PC-3 (cell line): Measurements from ENCODE around the gene PELI2.

ENCODE experiments used
- CTCF ChIP-seq: fragments of 300-600 bp; sonication (generic); conservative IDR thresholded peaks from 2 replicates; pipeline ENCODE4 v1.5.1; 2017; ENCODE audit warnings: antibody characterized with exemption, low read depth, mild to moderate bottlenecking, low read length
- EZH2 ChIP-seq: fragments of 300-600 bp; sonication (generic); IDR thresholded peaks from one replicate; pipeline ENCODE4 v1.6.1; 2017; ENCODE audit warnings: antibody characterized with exemption, mild to moderate bottlenecking, low read length; ENCODE audit not compliant: unreplicated experiment
- EZH2phosphoT487 ChIP-seq: fragments of 300-600 bp; sonication (generic); IDR thresholded peaks from 2 replicates; pipeline ENCODE4 v1.6.1; 2018; ENCODE audit warnings: mild to moderate bottlenecking, antibody characterized with exemption, low read length, borderline replicate concordance

GRCh38 chr14:56183631-56184157 is 65.5 kb downstream of the PELI2 start:
- TF ChIP-seq CTCF (no peak), EZH2 (no peak), EZH2phosphoT487 (no peak)
